ENCODE measurements around the gene USF1. TPM values are rescaled to one million over a fixed set of nuclear protein-coding genes. Genes with fewer than 3 reads are reported as not detected.

The USF1 gene
- total RNA-seq, 1 donor from 2014 or later: 158 TPM

- DNase-seq: no peak
- Mint-ChIP-seq H3K36me3 (ENCODE audit: unreplicated experiment) (no peaks in the 10 kb centered on the region), H3K4me3 (ENCODE audit: unreplicated experiment) (no peak overlapping the region), H3K27ac (ENCODE audit: unreplicated experiment) (no peak overlapping the region), H3K4me1 (ENCODE audit: low read depth, unreplicated experiment) (no peaks in the 10 kb centered on the region), H3K27me3 (ENCODE audit: unreplicated experiment) (peaks cover 11% of the 10 kb centered on the region), H3K9me3 (ENCODE audit: unreplicated experiment) (peaks cover 2% of the 10 kb centered on the region)
- no peak for TF ChIP-seq CTCF (IDR thresholded peaks at IDR 0.05; ENCODE audit: partially characterized antibody, unreplicated experiment)
These were observed 27.1 kb upstream of the USF1 start for GRCh38 chr1:161072751-161073449.

GRCh38 chr1:161071886-161072371 is 26.2 kb upstream of the USF1 start:
- peak; percentile 69 for TF ChIP-seq CTCF (IDR thresholded peaks at IDR 0.05; ENCODE audit: partially characterized antibody, unreplicated experiment)
- H3K27ac Mint-ChIP-seq (ENCODE audit: unreplicated experiment): no peak overlapping the region
- no peaks in the 10 kb centered on the region for H3K4me1 Mint-ChIP-seq (ENCODE audit: low read depth, unreplicated experiment)
- peak; percentile 72 for DNase-seq
- peaks cover 2% of the 10 kb centered on the region for H3K9me3 Mint-ChIP-seq (ENCODE audit: unreplicated experiment)
- H3K4me3 Mint-ChIP-seq (ENCODE audit: unreplicated experiment): no peak overlapping the region
- H3K36me3 Mint-ChIP-seq (ENCODE audit: unreplicated experiment): peaks cover 2% of the 10 kb centered on the region
- peaks cover 16% of the 10 kb centered on the region for H3K27me3 Mint-ChIP-seq (ENCODE audit: unreplicated experiment)

GRCh38 chr1:161070761-161071160 is 25.0 kb upstream of the USF1 start:
- Mint-ChIP-seq H3K27ac (ENCODE audit: unreplicated experiment) (no peak overlapping the region), H3K4me1 (ENCODE audit: low read depth, unreplicated experiment) (no peaks in the 10 kb centered on the region), H3K36me3 (ENCODE audit: unreplicated experiment) (peaks cover 6% of the 10 kb centered on the region), H3K9me3 (ENCODE audit: unreplicated experiment) (peaks cover 2% of the 10 kb centered on the region), H3K27me3 (ENCODE audit: unreplicated experiment) (peaks cover 15% of the 10 kb centered on the region), H3K4me3 (ENCODE audit: unreplicated experiment) (no peak overlapping the region)
- TF ChIP-seq CTCF (IDR thresholded peaks at IDR 0.05; ENCODE audit: partially characterized antibody, unreplicated experiment): no peak
- DNase-seq: no peak

GRCh38 chr1:161069731-161070270 is 24.0 kb upstream of the USF1 start, which contains the start of gene ARHGAP30:
Gene ARHGAP30 (minus strand): TSS chr1:161069891. CDS start chr1:161069624, 267 bp downstream.
- no peak within 1 kb of the TSS for H3K4me3 Mint-ChIP-seq (ENCODE audit: unreplicated experiment)
- H3K36me3 Mint-ChIP-seq (ENCODE audit: unreplicated experiment): peaks cover 6% of the 10 kb centered on the region
- no peak within 1 kb of the TSS for H3K27ac Mint-ChIP-seq (ENCODE audit: unreplicated experiment)
- H3K9me3 Mint-ChIP-seq (ENCODE audit: unreplicated experiment): peaks cover 2% of the 10 kb centered on the region
- H3K27me3 Mint-ChIP-seq (ENCODE audit: unreplicated experiment): peaks cover 14% of the 10 kb centered on the region
- DNase-seq: no peak
- H3K4me1 Mint-ChIP-seq (ENCODE audit: low read depth, unreplicated experiment): no peaks in the 10 kb centered on the region
- no peak for TF ChIP-seq CTCF (IDR thresholded peaks at IDR 0.05; ENCODE audit: partially characterized antibody, unreplicated experiment)

GRCh38 chr1:161069241-161069640 is 23.5 kb upstream of the USF1 start:
- Mint-ChIP-seq H3K27me3 (ENCODE audit: unreplicated experiment) (peaks cover 13% of the 10 kb centered on the region), H3K36me3 (ENCODE audit: unreplicated experiment) (peaks cover 6% of the 10 kb centered on the region), H3K4me3 (ENCODE audit: unreplicated experiment) (no peak overlapping the region), H3K27ac (ENCODE audit: unreplicated experiment) (no peak overlapping the region), H3K4me1 (ENCODE audit: low read depth, unreplicated experiment) (no peaks in the 10 kb centered on the region), H3K9me3 (ENCODE audit: unreplicated experiment) (peaks cover 2% of the 10 kb centered on the region)
- DNase-seq: no peak
- TF ChIP-seq CTCF (IDR thresholded peaks at IDR 0.05; ENCODE audit: partially characterized antibody, unreplicated experiment): no peak

All from glutamatergic neuron (in vitro differentiated cells).